HepG2 (cell line): ENCODE measurements around the gene MIGA2. TPM values are rescaled to one million over a fixed set of nuclear protein-coding genes. Genes with fewer than 3 reads are reported as not detected.

Experiments
- ARNTL ChIP-seq: sonication (generic); formaldehyde crosslinking; IDR thresholded peaks from 2 replicates; pipeline ENCODE4 v1.4.0; 2020; ENCODE audit warnings: mild to moderate bottlenecking, missing genetic modification reagents
- CBFB ChIP-seq: sonication (generic); formaldehyde crosslinking; IDR thresholded peaks from 2 replicates; pipeline ENCODE4 v1.4.0; 2020; ENCODE audit warnings: missing genetic modification reagents
- CBX1 ChIP-seq: IDR thresholded peaks from one replicate; pipeline ENCODE4 v1.6.1; 2016; ENCODE audit warnings: antibody characterized with exemption, low read depth
- CCDC6 ChIP-seq: sonication (generic); formaldehyde crosslinking; IDR thresholded peaks from 2 replicates; pipeline ENCODE4 v1.8.1; 2022; ENCODE audit warnings: mild to moderate bottlenecking, missing genetic modification reagents, moderate library complexity
- HOXA5 ChIP-seq: sonication (generic); formaldehyde crosslinking; IDR thresholded peaks from 2 replicates; pipeline ENCODE4 v1.4.0; 2020; ENCODE audit warnings: missing genetic modification reagents
- HOXA7 ChIP-seq: sonication (generic); formaldehyde crosslinking; IDR thresholded peaks from 2 replicates; pipeline ENCODE4 v1.8.1; 2022; ENCODE audit warnings: mild to moderate bottlenecking, missing genetic modification reagents, moderate library complexity
- KMT2B ChIP-seq: IDR thresholded peaks from 2 replicates; pipeline ENCODE4 v1.6.1; 2016; ENCODE audit warnings: missing genetic modification reagents, missing compliant biosample characterization
- MEF2D ChIP-seq: sonication (generic); formaldehyde crosslinking; IDR thresholded peaks from 2 replicates; pipeline ENCODE4 v1.5.1; 2020; ENCODE audit warnings: mild to moderate bottlenecking, missing genetic modification reagents
- ONECUT2 ChIP-seq: sonication (generic); formaldehyde crosslinking; IDR thresholded peaks from 2 replicates; pipeline ENCODE4 v1.4.0; 2020; ENCODE audit warnings: missing genetic modification reagents
- YY1 ChIP-seq: IDR thresholded peaks from 2 replicates; pipeline ENCODE4 v1.6.1; 2011; ENCODE audit warnings: low read length, low read depth, moderate library complexity, mild to moderate bottlenecking; ENCODE audit not compliant: insufficient read depth, insufficient replicate concordance
- ZBED4 ChIP-seq: sonication (generic); formaldehyde crosslinking; IDR thresholded peaks from 2 replicates; pipeline ENCODE4 v1.4.0; 2020; ENCODE audit warnings: missing genetic modification reagents, borderline replicate concordance
- ZBTB7B ChIP-seq: sonication (generic); formaldehyde crosslinking; IDR thresholded peaks from 2 replicates; pipeline ENCODE4 v1.4.0; 2020; ENCODE audit warnings: missing genetic modification reagents
- ZKSCAN8 ChIP-seq: IDR thresholded peaks from 2 replicates; pipeline ENCODE4 v1.6.1; 2016; ENCODE audit warnings: borderline replicate concordance, missing genetic modification reagents, missing compliant biosample characterization
- ZNF17 ChIP-seq: sonication (generic); formaldehyde crosslinking; IDR thresholded peaks from 2 replicates; pipeline ENCODE4 v1.5.0; 2020; ENCODE audit warnings: mild to moderate bottlenecking, missing genetic modification reagents
- ZNF512 ChIP-seq: sonication (generic); formaldehyde crosslinking; IDR thresholded peaks from 2 replicates; pipeline ENCODE4 v1.4.0; 2020; ENCODE audit warnings: mild to moderate bottlenecking, missing genetic modification reagents
- ZNF556 ChIP-seq: sonication (generic); formaldehyde crosslinking; IDR thresholded peaks from 2 replicates; pipeline ENCODE4 v1.4.0; 2020; ENCODE audit warnings: mild to moderate bottlenecking, missing genetic modification reagents, borderline replicate concordance
- ZNF567 ChIP-seq: sonication (generic); formaldehyde crosslinking; IDR thresholded peaks from 2 replicates; pipeline ENCODE4 v1.8.1; 2023; ENCODE audit warnings: mild to moderate bottlenecking, missing genetic modification reagents, borderline replicate concordance
- ZNF598 ChIP-seq: sonication (generic); formaldehyde crosslinking; IDR thresholded peaks from 2 replicates; pipeline ENCODE4 v1.5.1; 2020; ENCODE audit warnings: mild to moderate bottlenecking, missing genetic modification reagents, borderline replicate concordance
- ZSCAN25 ChIP-seq: sonication (generic); formaldehyde crosslinking; IDR thresholded peaks from 2 replicates; pipeline ENCODE4 v1.8.0; 2022; ENCODE audit warnings: mild to moderate bottlenecking, missing genetic modification reagents
- polyA plus RNA-seq, 8 experiments: library from polyadenylated mRNA; depleted of rRNA in 3 of 8; stranded (reverse) in 7 of 8; unstranded in 1 of 8; fragments of >200 nt; fragmentation: Illumina TruSeq in 4 of 8; extraction: Trizol in 4 of 8; gene quantifications; 2 replicates each; pipeline versions ENCODE4 v1.2.1 to v1.2.3, GENCODE V29; 2011 to 2016; ENCODE audit warnings: low read depth in 4 of 8, missing spikeins in 1 of 8, mixed read lengths in 1 of 8; ENCODE audit not compliant: insufficient read depth in 1 of 8
- total RNA-seq, 5 experiments: library from RNA; depleted of rRNA; stranded (reverse); fragments of >200 nt; fragmentation: Illumina TruSeq; extraction: Trizol; gene quantifications; 2 replicates each; pipeline ENCODE4 v1.2.3, GENCODE V29; 2016; ENCODE audit warnings: low read depth in 1 of 5

MIGA2 gene
- total and polyA plus RNA-seq, 2 of the 13 experiments (the other 11 are each of a cell fraction or from before 2014, with no cell fraction given) = 10.8 to 17.1 TPM

- TF ChIP-seq ZBED4 (CRISPR knock-in tag) (0 out of 2 replicates have a peak, but pooled peaks have one; percentile 19), ZNF567 (CRISPR knock-in tag) (no peak), ZNF556 (CRISPR knock-in tag) (peak; percentile 83; the same call in 1 of the 2 replicates), ZNF17 (CRISPR knock-in tag) (no peak), CBFB (CRISPR knock-in tag) (no peak), ZNF512 (CRISPR knock-in tag) (no peak), MEF2D (CRISPR knock-in tag) (peak; percentile 61; the same call in 1 of the 2 replicates), CBX1 (no peak), ARNTL (CRISPR knock-in tag) (0 out of 2 replicates have a peak, but pooled peaks have one; percentile 1), ONECUT2 (CRISPR knock-in tag) (no peak), HOXA5 (CRISPR knock-in tag) (peak; percentile 66; the same call in 1 of the 2 replicates), ZSCAN25 (0 out of 2 replicates have a peak, but pooled peaks have one; percentile 42), ZKSCAN8 (CRISPR knock-in tag) (no peak), KMT2B (CRISPR knock-in tag) (peak; percentile 54; the same call in 1 of the 2 replicates), YY1 (peak; percentile 44), HOXA7 (CRISPR knock-in tag) (no peak), ZBTB7B (CRISPR knock-in tag) (0 out of 2 replicates have a peak, but pooled peaks have one; percentile 42), CCDC6 (CRISPR knock-in tag) (no peak), ZNF598 (CRISPR knock-in tag) (peak; percentile 50; the same call in 1 of the 2 replicates)
Measured at GRCh38 chr9:129036241-129036922, at the start of gene MIGA2 (continued).
